GM12878 (cell line): Measurements from ENCODE around the gene CR1. TPM values are rescaled to one million over a fixed set of nuclear protein-coding genes. Genes with fewer than 3 reads are reported as not detected.

ENCODE experiments used
- ATAC-seq: fragments of 200-7000 bp; cut with Tn5 transposase; 3 replicates; pipeline ENCODE4 v1.9.1; 2020; ENCODE audit warnings: mild to moderate bottlenecking, moderate library complexity
- BruUV-seq: library from RNA; stranded (reverse); fragments of 400-500 nt; replicated peaks from 2 replicates; lab custom pipeline; 2021; lab: Mats Ljungman, UMichigan
- CTCF ChIA-PET: fragments of 300-600 bp; sonication (Branson Sonifier 250); formaldehyde crosslinking; extraction: SDS; loops from one replicate; lab custom pipeline; 2021; ENCODE audit warnings: inconsistent platforms; lab: Yijun Ruan, JAX
- POLR2A ChIA-PET: fragments of 350-600 bp; formaldehyde crosslinking; extraction: SDS; loops from one replicate; lab custom pipeline; 2021; ENCODE audit warnings: inconsistent platforms; lab: Charles Lee
- RAD21 ChIA-PET: fragments of 300-600 bp; sonication (Branson Sonifier 250); formaldehyde crosslinking; loops from one replicate; lab custom pipeline; 2023; ENCODE audit warnings: antibody characterized with exemption; ENCODE audit not compliant: unreplicated experiment; lab: Charles Lee
- SMC1A ChIA-PET: fragments of 300-600 bp; sonication (Branson Sonifier 250); formaldehyde crosslinking; loops from one replicate; lab custom pipeline; 2023; ENCODE audit not compliant: unreplicated experiment, uncharacterized antibody; lab: Charles Lee
- DNase-seq: peaks from one replicate; pipeline ENCODE4 v3.0.0-alpha.2; 2011; ENCODE audit warnings: low read depth, low spot score
- FAIRE-seq: peaks from 3 replicates; lab custom pipeline; 2011; peaks lifted over from hg19 to GRCh38; lab: Jason Lieb, UNC
- H2AFZ ChIP-seq: 2 replicates; pipeline ENCODE4 v1.6.0; 2011; ENCODE audit warnings: low read depth, low read length, control low read depth; ENCODE audit not compliant: control insufficient read depth
- H3K27ac ChIP-seq: 2 replicates; pipeline ENCODE4 v1.5.1; 2011; ENCODE audit warnings: control low read depth; ENCODE audit not compliant: control insufficient read depth, insufficient read depth
- H3K27me3 ChIP-seq, 2 experiments: replicated peaks in 1 of 2; 2 replicates each; pipeline versions ENCODE4 v1.6.0 to v1.6.1; 2011; ENCODE audit warnings: low read length in 1 of 2; ENCODE audit not compliant: control insufficient read depth in 2 of 2, insufficient read depth in 2 of 2
- H3K36me3 ChIP-seq, 2 experiments: 2 replicates each; pipeline ENCODE4 v1.5.1; 2011; ENCODE audit warnings: low read length in 1 of 2; ENCODE audit not compliant: control insufficient read depth in 2 of 2, insufficient read depth in 2 of 2
- H3K4me1 ChIP-seq: 2 replicates; pipeline ENCODE4 v1.6.1; 2011; ENCODE audit warnings: mild to moderate bottlenecking, low read length, moderate library complexity, mixed read lengths; ENCODE audit not compliant: control insufficient read depth, insufficient read depth
- H3K4me2 ChIP-seq: 2 replicates; pipeline ENCODE4 v1.6.0; 2011; ENCODE audit warnings: control low read depth; ENCODE audit not compliant: control insufficient read depth, insufficient read depth
- H3K4me3 ChIP-seq: fragments of 200-600 bp; sonication (generic); 2 replicates; pipeline ENCODE4 v1.5.1; 2016
- H3K79me2 ChIP-seq: 2 replicates; pipeline ENCODE4 v1.6.0; 2011; ENCODE audit warnings: low read length; ENCODE audit not compliant: control insufficient read depth, insufficient read depth
- H3K9ac ChIP-seq: 2 replicates; pipeline ENCODE4 v1.8.0; 2011; ENCODE audit warnings: low read length, control low read depth, mixed read lengths; ENCODE audit not compliant: control insufficient read depth, insufficient read depth
- H3K9me3 ChIP-seq: replicated peaks from 3 replicates; pipeline ENCODE4 v1.5.1; 2011; ENCODE audit warnings: mild to moderate bottlenecking, low read length; ENCODE audit not compliant: control insufficient read depth, insufficient read depth
- H4K20me1 ChIP-seq: 2 replicates; pipeline ENCODE4 v1.6.0; 2011; ENCODE audit not compliant: control insufficient read depth, insufficient read depth
- BRCA1 ChIP-seq: IDR thresholded peaks from 2 replicates; pipeline ENCODE4 v1.6.1; 2011; ENCODE audit warnings: low read depth, low read length, improper control_type of control experiment
- LARP7 ChIP-seq: fragments of 450-650 bp; IDR thresholded peaks from 2 replicates; pipeline ENCODE4 v1.6.1; 2017; ENCODE audit warnings: mild to moderate bottlenecking
- MEF2B ChIP-seq: fragments of 450-650 bp; IDR thresholded peaks from 2 replicates; pipeline ENCODE4 v1.6.1; 2018; ENCODE audit warnings: mild to moderate bottlenecking, moderate library complexity; ENCODE audit not compliant: partially characterized antibody, poor library complexity, severe bottlenecking
- MTA3 ChIP-seq: IDR thresholded peaks from 2 replicates; pipeline ENCODE4 v1.6.1; 2012; ENCODE audit warnings: low read length, inconsistent platforms, borderline replicate concordance
- MXI1 ChIP-seq: fragments of 150-350 bp; IDR thresholded peaks from 2 replicates; pipeline ENCODE4 v1.6.1; 2011; ENCODE audit warnings: low read depth, mild to moderate bottlenecking, inconsistent platforms, low read length, improper control_type of control experiment
- PAX5 ChIP-seq: IDR thresholded peaks from 2 replicates; pipeline ENCODE4 v1.6.1; 2011; ENCODE audit warnings: low read depth, low read length, borderline replicate concordance
- RCOR1 ChIP-seq: conservative IDR thresholded peaks from 2 replicates; pipeline ENCODE4 v1.6.1; 2012; ENCODE audit warnings: low read depth, low read length, improper control_type of control experiment
- SIX5 ChIP-seq: IDR thresholded peaks from 2 replicates; pipeline ENCODE4 v1.6.1; 2011; ENCODE audit warnings: mild to moderate bottlenecking, low read depth, low read length, moderate library complexity; ENCODE audit not compliant: severe bottlenecking
- TCF12 ChIP-seq: IDR thresholded peaks from 2 replicates; pipeline ENCODE4 v1.6.1; 2011; ENCODE audit warnings: low read depth, mild to moderate bottlenecking, low read length
- TCF3 ChIP-seq: IDR thresholded peaks from 2 replicates; pipeline ENCODE4 v1.6.1; 2012; ENCODE audit warnings: low read depth, mild to moderate bottlenecking, low read length, borderline replicate concordance; ENCODE audit not compliant: insufficient read depth
- whole genome bisulfite sequencing: methylation state at CpG from one replicate; pipeline ENCODE4 v1.1.6; 2016; ENCODE audit warnings: low lambda C conversion rate; ENCODE audit not compliant: insufficient replicate concordance, insufficient coverage; ENCODE audit errors: missing lambda C conversion rate; 5-methylcytosine and 5-hydroxymethylcytosine counted together
- in situ Hi-C: fragments of 300-500 bp; cut with MboI; formaldehyde crosslinking; loops from 9 replicates; pipeline ENCODE4 v1.14.3; 2018; ENCODE audit warnings: mixed read lengths
- intact Hi-C: fragments of 100-400 bp; cut with micrococcal nuclease; formaldehyde crosslinking; loops from one replicate; pipeline ENCODE4 v1.14.2; 2022; ENCODE audit not compliant: unreplicated experiment
- polyA plus RNA-seq, 11 experiments: library from polyadenylated mRNA; depleted of rRNA in 4 of 11; unstranded in 6 of 11; stranded (reverse) in 5 of 11; fragments of >200 nt; fragmentation: Nextera tagmentation in 4 of 11; fragmentation: Illumina TruSeq in 1 of 11; extraction: Ambion mirVana in 4 of 11; extraction: Trizol in 1 of 11; gene quantifications; 1 replicate in 1 of 11; 2 replicates in 10 of 11; pipeline versions ENCODE4 v1.2.1 to v1.2.3, GENCODE V29; 2011 to 2016; ENCODE audit warnings: inconsistent platforms in 2 of 11, missing spikeins in 2 of 11, low read depth in 1 of 11
- total RNA-seq, 4 experiments: library from RNA; depleted of rRNA in 3 of 4; stranded (reverse); fragments of >200 nt in 3 of 4; fragmentation: Illumina TruSeq in 1 of 4; extraction: Trizol in 1 of 4; gene quantifications; 2 replicates each; pipeline versions ENCODE4 v1.2.1 to v1.2.3, GENCODE V29; 2013 to 2021
- TF ChIP-seq, protein P1 (sequence below), 3 experiments: IDR thresholded peaks in 2 of 3; conservative IDR thresholded peaks in 1 of 3; 2 replicates each; pipeline ENCODE4 v1.5.1; 2011; ENCODE audit warnings: low read depth in 3 of 3, low read length in 3 of 3, mild to moderate bottlenecking in 3 of 3, control low read depth in 2 of 3, moderate library complexity in 2 of 3, inconsistent platforms in 1 of 3, mixed read lengths in 1 of 3; ENCODE audit not compliant: control insufficient read depth in 2 of 3, insufficient read depth in 1 of 3; ENCODE audit errors: extremely low read depth in 1 of 3

The CR1 gene
- total and polyA plus RNA-seq, 10 of the 15 experiments (the other 5 are each of a cell fraction or from before 2014, with no cell fraction given) = 0.30 to 8.0 (median 4.3) TPM

- ChIA-PET CTCF (interaction anchor here (1.3 kb wide), 1 partner anchor 37 kb away, joined by 3 read pairs; no protein-coding TSS in a partner anchor), POLR2A (no interaction called here)
- peaks cover 5% of the 10 kb centered on the region for H3K4me1 ChIP-seq
Measured at GRCh38 chr1:207461649-207462048, 34.3 kb upstream of the CR1 start.

More at GRCh38 chr1:207461649-207462048, 34.3 kb upstream of the CR1 start:
- ChIA-PET SMC1A (no interaction called here), RAD21 (no interaction called here)
- 40% methylated on average over 1 of the region's 1 CpG for WGBS
- no peak overlapping the region for H3K9ac ChIP-seq
- BruUV-seq = no TSS peak
- no peak for ATAC-seq
- no peak for FAIRE-seq
- intact Hi-C loops = no loop called here
- H3K9me3 ChIP-seq = no peaks in the 10 kb centered on the region
- H3K4me3 ChIP-seq = no peak overlapping the region
- H4K20me1 ChIP-seq = no peaks in the 10 kb centered on the region
- in situ Hi-C loops = no loop called here
- no peaks in the 10 kb centered on the region for H3K36me3 ChIP-seq
- TF ChIP-seq MXI1 = no peak
- no peak for TF ChIP-seq PAX5
- TF ChIP-seq TCF12 = no peak
- no peak for TF ChIP-seq RCOR1
- TF ChIP-seq SIX5 = no peak
- no peak for TF ChIP-seq LARP7
- no peak for TF ChIP-seq MEF2B
- TF ChIP-seq, protein P1, sequence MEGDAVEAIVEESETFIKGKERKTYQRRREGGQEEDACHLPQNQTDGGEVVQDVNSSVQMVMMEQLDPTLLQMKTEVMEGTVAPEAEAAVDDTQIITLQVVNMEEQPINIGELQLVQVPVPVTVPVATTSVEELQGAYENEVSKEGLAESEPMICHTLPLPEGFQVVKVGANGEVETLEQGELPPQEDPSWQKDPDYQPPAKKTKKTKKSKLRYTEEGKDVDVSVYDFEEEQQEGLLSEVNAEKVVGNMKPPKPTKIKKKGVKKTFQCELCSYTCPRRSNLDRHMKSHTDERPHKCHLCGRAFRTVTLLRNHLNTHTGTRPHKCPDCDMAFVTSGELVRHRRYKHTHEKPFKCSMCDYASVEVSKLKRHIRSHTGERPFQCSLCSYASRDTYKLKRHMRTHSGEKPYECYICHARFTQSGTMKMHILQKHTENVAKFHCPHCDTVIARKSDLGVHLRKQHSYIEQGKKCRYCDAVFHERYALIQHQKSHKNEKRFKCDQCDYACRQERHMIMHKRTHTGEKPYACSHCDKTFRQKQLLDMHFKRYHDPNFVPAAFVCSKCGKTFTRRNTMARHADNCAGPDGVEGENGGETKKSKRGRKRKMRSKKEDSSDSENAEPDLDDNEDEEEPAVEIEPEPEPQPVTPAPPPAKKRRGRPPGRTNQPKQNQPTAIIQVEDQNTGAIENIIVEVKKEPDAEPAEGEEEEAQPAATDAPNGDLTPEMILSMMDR (IDR thresholded peaks at IDR 0.05 in 2 of 3, conservative IDR thresholded peaks at IDR 0.05 in 1 of 3; ENCODE audit: control insufficient read depth in 2 of 3, extremely low read depth in 1 of 3, insufficient read depth in 1 of 3, low read depth in 3 of 3, low read length in 3 of 3) = no peak
- TF ChIP-seq BRCA1 = no peak
- no peak for TF ChIP-seq MTA3
- TF ChIP-seq TCF3 = no peak
- peaks cover 15% of the 10 kb centered on the region for H3K79me2 ChIP-seq
- H3K4me2 ChIP-seq = no peak overlapping the region
- no peak for DNase-seq
- no peaks in the 10 kb centered on the region for H3K27me3 ChIP-seq
- no peak overlapping the region for H3K27ac ChIP-seq
- H2AFZ ChIP-seq = no peak overlapping the region
